Activated naive CD4-positive, alpha-beta T cell treated with anti-CD3 and anti-CD28 coated beads, Interleukin-2, amount 50 U/mL, for 72 hours (primary cell): Measurements from ENCODE around the gene HCAR2. TPM values are rescaled to one million over a fixed set of nuclear protein-coding genes. Genes with fewer than 3 reads are reported as not detected.
"Not testable (repeated sequence)": the region's sequence is repeated elsewhere in the genome, so short reads cannot be mapped to it uniquely, and the experiment has no call there.

Experiments used
- ATAC-seq, 2 donors: fragments of 150-1000 bp; cut with Tn5 transposase; 2 replicates each; pipeline ENCODE4 v1.10.0; 2021; ENCODE audit warnings: mild to moderate bottlenecking in 2 of 2, moderate library complexity in 2 of 2
- DNase-seq, 2 donors: peaks; one replicate each; pipeline ENCODE4 v3.0.0; 2021 to 2022; ENCODE audit warnings: low spot score in 2 of 2
- H3K27ac Mint-ChIP-seq, 2 donors: one replicate each; pipeline ENCODE4 v1.8.0; 2022; ENCODE audit warnings: mild to moderate bottlenecking in 2 of 2, mixed read lengths in 2 of 2
- H3K36me3 Mint-ChIP-seq, 2 donors: one replicate each; pipeline ENCODE4 v1.8.0; 2022; ENCODE audit warnings: mixed read lengths in 2 of 2
- H3K9me3 Mint-ChIP-seq, 2 donors: one replicate each; pipeline ENCODE4 v1.8.0; 2022; ENCODE audit warnings: mixed read lengths in 2 of 2
- total RNA-seq, 2 donors: library from RNA; stranded (reverse); gene quantifications; one replicate each; pipeline ENCODE4 v1.2.3, GENCODE V29; 2022

HCAR2 gene
- total RNA-seq = under 1 TPM in 1 of 2 donors, not detected in 1; 0.39 TPM

DNA sequence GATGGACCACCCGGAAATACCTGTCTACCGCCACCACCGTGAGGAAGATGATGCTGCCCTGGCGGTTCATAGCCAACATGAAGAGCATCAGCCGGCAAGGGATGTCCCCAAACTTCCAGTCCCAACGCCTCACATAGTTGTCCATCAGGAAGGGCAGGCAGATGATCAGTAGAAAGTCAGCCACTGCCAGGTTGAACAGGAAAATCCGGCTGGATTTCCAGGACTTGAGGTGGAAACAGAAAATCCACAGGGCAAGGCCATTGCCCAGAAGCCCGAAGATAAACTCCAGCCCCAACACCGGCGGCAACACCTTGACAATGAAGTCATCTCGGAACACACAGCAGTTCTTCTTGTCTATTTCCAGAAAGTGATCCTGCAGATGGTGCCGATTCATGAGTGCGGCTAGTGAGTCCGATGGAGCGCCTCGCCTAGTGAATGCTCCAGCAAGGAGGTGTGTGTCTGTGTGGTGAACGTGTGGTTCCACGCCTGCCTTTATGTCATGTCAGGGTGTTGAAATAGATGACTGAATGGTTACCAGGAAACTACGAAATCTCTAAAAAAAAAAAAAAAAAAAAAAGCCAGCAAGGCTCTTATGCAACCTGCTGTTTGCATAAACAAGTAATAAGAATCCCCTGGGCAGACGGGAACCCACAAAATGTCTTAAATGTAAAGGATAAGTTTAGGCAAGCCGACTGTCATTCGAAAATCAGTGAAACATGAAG is at the start of gene HCAR2:
Gene HCAR2 (minus strand): TSS at position 468 of the 722 bp plus-strand sequence. CDS start 74 bp downstream, at position 394.
- H3K36me3 Mint-ChIP-seq, H3K9me3 Mint-ChIP-seq: not testable (repeated sequence)

DNA sequence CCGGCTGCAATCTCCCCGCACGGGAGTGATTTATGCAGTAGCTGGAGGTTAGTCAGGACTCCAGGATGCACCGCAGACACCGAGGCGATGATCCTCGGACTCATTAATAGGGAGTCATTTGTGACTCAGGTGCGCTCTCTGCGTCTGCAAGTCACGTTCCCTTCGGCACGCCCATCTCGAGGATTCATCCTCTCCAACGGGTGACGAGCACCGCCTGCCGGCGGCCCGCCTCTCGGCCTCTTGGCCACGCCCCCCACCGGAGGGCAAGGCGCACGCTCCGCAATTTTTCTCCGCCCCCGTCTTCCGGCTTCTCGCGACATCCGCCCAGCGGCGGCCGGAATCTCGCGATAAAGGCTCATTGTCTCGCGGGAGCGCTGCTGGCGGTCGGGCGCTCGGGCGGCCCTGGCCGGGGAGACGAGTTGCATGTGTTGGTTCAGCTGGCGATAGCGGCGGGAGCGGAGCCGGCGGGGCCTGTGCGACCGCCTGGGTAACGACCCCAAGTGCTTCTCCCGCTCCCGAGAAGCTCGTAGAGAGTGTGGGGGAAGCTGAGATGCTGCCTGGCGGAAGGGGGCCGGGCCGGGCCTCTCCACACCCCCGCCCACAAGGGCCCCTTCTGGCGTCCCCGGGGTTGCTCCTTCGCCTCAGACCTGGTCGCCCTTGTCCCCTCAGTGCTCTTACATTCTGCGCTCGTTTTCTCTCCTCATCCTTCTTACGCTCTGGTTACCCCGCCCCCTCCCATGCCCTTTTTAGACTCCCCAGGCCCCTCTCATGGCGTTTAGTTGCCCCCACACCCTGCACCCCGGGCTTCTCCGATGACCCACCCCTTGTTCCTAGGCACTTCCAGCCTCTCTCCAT is 49.5 kb upstream of the HCAR2 start, which contains the start of gene DENR:
Gene DENR (plus strand): TSS at position 361 of the 855 bp plus-strand sequence. CDS start 878 bp downstream, outside the sequence.
- peak within 1 kb of the TSS; percentile 98 to 100 for H3K27ac Mint-ChIP-seq
- peaks cover 42 to 44% of the 10 kb centered on the region in 2 donors for H3K36me3 Mint-ChIP-seq
- ATAC-seq (peak; percentile 94 to 96), DNase-seq (peak; percentile 100)
- H3K9me3 Mint-ChIP-seq = no peaks in the 10 kb centered on the region

More for the DNA sequence above, at the start of gene HCAR2:
- ATAC-seq, H3K27ac Mint-ChIP-seq, DNase-seq: not testable (repeated sequence)

DNA sequence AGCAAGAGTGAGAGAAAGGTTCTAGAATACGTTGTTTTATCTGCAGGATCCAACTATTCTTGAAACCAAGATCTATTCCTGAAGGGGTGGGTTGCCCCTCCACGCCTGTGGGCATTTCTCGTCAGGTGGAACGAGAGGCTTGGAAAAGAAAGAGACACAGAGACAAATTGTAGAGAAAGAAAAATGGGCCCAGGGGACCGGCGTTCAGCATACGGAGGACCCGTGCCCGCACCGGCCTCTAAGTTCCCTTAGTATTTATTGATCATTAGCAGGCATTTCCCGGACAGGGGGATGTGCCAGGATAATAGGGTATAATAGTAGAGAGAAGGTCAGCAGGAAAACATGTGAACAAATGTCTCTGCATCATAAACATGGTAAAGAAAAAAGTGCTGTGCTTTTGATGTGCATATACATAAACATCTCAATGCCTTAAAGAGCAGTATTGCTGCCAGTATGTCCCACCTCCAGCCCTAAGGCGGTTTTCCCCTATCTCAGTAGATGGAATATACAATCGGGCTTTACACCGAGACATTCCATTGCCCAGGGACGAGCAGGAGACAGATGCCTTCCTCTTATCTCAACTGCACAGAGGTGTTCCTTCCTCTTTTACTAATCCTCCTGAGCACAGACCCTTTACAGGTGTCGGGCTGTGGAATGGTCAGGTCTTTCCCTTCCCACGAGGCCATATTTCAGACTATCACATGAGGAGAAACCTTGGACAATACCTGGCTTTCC is 47.8 kb upstream of the HCAR2 start:
- H3K27ac Mint-ChIP-seq = peak overlapping the region in 1 of 2 donors; percentile 98
- not testable (repeated sequence) for ATAC-seq

DNA sequence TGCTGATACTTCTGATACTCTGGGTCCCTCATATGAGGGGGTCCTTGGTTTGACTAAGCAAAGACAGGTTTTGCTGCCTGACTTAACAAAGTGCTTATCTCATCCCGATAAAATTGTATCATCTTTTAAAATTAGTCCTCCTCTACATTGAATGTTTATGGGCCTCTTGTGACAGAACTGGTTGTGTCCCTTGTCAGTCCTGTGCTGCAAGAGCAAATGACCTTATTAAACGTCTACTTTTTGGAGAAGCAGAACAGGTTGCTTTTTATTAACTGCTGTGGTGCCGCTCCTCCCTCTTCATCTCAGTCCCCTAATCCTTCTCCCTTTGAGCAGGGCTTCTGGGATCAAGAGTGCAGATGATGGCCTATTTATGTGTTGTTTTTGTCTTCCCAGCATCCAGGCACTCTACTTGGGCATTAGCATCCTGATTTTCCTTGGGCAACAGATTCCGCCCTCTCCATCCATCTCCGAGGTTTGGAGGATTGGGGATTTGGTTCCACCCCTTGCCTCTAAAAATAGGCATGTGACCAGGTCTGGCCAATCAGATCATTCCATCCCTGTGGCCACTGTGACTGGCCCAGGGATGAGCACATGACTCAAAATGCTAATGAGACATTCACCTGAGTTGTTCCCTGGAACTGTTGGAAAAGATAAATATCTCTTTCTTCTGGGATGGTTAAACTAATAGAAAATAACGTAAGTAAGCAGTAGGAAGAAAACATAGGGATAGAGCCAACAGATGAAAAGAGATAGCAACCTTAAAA is 46.6 kb upstream of the HCAR2 start:
- ATAC-seq = no peak
- Mint-ChIP-seq H3K27ac (no peak overlapping the region), H3K9me3 (no peaks in the 10 kb centered on the region), H3K36me3 (peaks cover 19% of the 10 kb centered on the region in 2 donors)
- no peak for DNase-seq

More for the DNA sequence above, 47.8 kb upstream of the HCAR2 start:
- H3K9me3 Mint-ChIP-seq, DNase-seq: not testable (repeated sequence)
- peaks cover 27 to 28% of the 10 kb centered on the region in 2 donors for H3K36me3 Mint-ChIP-seq

DNA sequence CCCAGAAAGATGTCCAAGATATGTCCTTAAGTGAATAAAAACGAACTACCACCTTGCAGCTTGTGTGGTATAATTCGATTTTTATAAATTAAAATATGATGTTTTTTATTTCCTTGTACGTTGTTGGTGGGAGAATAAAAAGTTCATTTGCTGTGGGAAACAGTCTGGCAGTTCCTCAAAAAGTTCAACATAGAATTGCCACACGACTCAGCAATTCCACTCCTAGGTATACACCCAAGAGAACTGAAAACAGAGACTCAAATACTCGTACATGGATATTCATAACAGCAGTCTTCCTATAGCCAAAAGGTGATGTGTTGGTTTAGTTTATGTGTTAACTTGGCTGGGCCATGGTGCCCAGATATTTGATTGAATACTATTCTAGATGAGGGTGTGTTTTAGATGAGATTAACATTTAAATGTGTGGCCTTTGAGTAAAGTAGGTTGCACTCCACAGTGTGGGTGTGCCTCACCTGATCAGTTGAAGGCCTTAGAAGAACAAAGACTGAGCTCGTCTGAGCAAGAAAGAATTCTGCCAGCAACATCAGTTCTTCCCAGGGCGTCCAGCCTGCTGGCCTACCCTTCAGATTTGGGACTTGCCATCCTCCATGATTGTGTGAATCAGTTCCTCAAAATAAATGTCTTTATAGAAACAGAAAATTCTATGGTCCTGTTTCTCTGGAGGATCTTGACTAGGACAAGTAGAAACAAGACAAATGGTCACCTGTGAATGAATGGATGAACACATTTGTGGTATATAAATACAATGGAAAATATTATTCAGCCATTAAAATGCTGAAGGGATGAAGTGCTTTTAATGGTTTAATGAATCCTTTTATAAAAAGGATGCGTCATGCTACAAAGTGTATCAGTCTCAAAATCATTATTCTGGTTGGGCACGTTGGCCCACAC is 44.3 kb upstream of the HCAR2 start:
- DNase-seq (no peak), ATAC-seq (no peak)
- H3K36me3 Mint-ChIP-seq = no peaks in the 10 kb centered on the region
- H3K27ac Mint-ChIP-seq = peak overlapping the region in 1 of 2 donors; percentile 30
- H3K9me3 Mint-ChIP-seq = no peaks in the 10 kb centered on the region

DNA sequence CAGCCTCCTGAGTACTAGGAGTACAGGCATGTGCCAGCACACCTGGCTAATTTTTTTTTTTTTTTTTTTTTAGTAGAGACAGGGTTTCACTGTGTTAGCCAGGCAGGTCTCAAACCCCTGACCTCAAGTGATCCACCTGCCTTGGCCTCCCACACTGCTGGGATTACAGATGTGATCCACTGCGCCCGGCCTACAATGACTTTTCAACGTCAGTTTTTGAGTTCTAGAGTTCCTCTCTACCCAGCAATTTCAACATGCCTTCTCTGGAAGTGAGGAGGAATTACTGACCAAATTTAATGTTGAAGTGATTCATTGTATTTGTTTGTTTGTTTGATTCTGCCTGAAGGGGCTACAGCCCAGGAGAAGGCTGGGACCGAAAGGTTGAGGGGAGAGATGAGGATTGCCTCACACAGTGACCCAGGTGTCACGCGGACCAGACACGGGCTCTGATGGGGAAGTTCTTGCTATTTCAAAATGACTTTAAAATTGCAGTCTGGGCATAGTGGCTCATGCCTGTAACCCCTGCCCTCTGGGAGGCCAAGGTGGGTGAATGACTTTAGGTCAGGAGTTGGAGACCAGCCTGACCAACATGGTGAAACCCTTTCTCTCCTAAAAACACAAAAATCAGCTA is 40.9 kb upstream of the HCAR2 start:
- no peak overlapping the region for H3K27ac Mint-ChIP-seq
- H3K36me3 Mint-ChIP-seq = no peaks in the 10 kb centered on the region
- DNase-seq = no peak
- H3K9me3 Mint-ChIP-seq = no peaks in the 10 kb centered on the region
- no peak for ATAC-seq

DNA sequence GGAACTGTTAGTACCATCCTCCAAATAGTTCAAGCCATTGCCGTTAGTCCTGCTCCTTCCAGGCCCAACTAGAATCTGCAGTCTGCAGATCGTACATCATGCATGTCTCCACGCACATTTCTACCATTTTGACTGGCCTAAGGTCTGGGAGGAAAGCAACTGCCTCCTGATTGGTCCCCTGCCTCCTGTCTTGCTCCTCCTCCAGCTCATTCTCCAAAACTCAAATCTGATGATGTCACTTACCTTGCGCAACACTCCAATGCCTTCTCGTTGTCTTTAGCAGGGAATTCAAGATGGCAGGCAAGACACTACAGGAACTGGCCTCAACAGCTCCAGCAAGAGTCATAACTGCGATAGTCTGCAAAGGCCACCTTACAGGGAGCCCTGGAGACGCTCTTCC is 37.2 kb upstream of the HCAR2 start:
- ATAC-seq = no peak
- H3K36me3 Mint-ChIP-seq = peaks cover 0 to 6% of the 10 kb centered on the region in 2 donors
- peak in 1 of 2 donors; percentile 18 for DNase-seq

DNA sequence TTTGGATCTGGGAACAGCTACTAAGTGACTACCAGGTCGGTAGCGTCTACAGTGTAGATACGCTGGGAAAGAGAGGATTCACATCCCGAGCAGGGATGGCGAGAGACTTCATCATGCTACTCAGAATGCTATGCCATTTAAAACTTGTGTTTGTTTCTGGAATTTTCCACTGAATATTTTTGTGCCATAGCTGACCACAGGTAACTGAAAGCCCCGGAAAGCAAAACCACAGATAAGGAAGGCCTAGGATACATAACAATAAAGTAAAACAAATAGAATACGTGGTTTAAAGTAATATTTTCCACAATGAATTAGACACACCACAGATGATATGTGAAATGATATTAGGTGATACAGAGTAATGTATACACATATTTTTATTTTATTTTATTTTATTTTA is 35.4 kb upstream of the HCAR2 start:
- Mint-ChIP-seq H3K27ac (no peak overlapping the region), H3K9me3 (no peaks in the 10 kb centered on the region), H3K36me3 (peaks cover 0 to 6% of the 10 kb centered on the region in 2 donors)
- DNase-seq = no peak
- ATAC-seq = no peak

More for the DNA sequence above, 37.2 kb upstream of the HCAR2 start:
- Mint-ChIP-seq H3K27ac (no peak overlapping the region), H3K9me3 (no peaks in the 10 kb centered on the region)

DNA sequence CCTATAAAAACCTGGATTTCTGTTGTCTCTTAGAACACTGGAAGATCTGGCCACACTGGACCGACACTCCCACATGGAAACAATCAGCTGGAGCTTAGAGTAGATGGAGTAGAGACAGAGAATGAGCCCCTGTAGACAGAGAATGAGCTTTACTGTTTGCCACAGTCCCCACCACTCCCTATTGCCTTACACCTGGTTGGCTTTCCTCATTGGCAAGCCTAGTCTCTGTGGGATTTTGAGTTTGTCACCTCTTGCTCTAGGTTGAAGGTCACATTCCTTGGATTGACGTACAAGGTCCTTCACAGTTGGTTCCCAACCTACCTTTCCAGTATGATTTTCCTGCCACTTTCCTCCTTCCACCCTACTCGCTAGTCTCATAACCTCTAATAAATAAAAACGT is 29.5 kb upstream of the HCAR2 start:
- DNase-seq = no peak
- H3K36me3 Mint-ChIP-seq = peaks cover 0 to 14% of the 10 kb centered on the region in 2 donors
- ATAC-seq = no peak
- H3K27ac Mint-ChIP-seq = peak overlapping the region; percentile 92 to 98
- H3K9me3 Mint-ChIP-seq = peaks cover 0 to 7% of the 10 kb centered on the region in 2 donors

DNA sequence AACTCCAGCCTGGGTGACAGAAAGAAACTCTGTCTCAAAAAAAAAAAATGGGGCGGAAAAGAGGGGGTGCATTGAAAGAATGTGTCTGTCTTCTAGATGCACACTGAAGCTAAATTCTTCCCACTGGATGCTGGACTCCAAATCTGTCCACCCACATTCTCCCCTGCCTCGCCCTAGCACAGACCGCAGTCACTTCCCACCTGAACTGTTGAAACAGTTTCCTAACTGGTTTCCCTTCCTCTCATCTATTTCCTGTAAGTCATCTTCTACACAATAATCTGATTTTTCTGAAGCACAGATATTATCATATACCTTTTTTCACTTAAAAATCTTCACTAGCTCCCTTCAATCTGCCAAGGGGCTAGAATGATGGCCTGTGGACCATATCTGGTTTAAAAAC is 29.0 kb upstream of the HCAR2 start:
- H3K27ac Mint-ChIP-seq = peak overlapping the region; percentile 92 to 98
- ATAC-seq (peak; percentile 27 to 35), DNase-seq (no peak)
- H3K9me3 Mint-ChIP-seq = peaks cover 0 to 7% of the 10 kb centered on the region in 2 donors
- peaks cover 0 to 14% of the 10 kb centered on the region in 2 donors for H3K36me3 Mint-ChIP-seq

DNA sequence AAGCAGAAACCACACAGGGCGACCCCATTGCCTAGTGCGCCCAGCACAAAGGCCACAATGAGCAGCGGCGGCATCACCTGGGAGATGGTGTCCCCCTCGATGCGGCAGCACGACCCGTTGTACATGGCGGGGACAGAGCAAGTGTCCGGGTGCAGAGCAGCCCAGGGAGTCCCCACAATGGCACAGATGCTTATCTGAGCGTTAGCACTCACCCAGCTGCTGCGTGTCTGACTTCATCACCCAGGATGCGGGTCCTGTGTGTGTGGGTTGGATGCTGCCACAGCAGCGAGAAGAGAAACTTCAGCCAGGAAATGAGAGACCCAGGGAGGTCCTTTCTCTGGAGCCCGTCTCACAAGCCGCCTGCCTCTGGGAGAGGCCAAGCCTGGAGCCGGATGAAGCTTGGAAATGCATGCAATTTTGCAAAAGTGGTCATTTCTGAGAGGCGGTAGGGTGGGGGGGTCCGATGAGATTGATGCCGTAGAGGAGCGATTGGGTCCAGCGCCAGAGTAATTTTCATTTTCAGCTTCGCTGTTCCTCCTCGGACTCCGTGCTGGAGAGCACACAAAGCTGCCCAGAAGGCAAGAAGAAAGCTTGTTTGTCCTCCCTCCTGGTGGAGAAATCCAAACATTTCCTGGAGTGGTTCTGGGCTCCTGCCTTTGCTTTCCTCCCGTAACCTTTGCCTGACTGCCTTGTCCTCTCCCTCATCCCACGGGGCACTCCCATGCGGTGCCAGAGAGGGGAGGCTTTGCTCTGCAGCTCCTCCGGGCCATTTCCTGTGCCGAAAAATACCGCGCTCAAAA is 27.3 kb upstream of the HCAR2 start, which contains the start of gene HCAR1:
Gene HCAR1 (minus strand): TSS at position 630 of the 800 bp plus-strand sequence. CDS start 505 bp downstream, at position 125.
- DNase-seq (peak; percentile 66 to 79), ATAC-seq (peak; percentile 77 to 84)
- H3K9me3 Mint-ChIP-seq = peaks cover 0 to 7% of the 10 kb centered on the region in 2 donors
- peaks cover 0 to 8% of the 10 kb centered on the region in 2 donors for H3K36me3 Mint-ChIP-seq
- peak within 1 kb of the TSS; percentile 22 to 92 for H3K27ac Mint-ChIP-seq

DNA sequence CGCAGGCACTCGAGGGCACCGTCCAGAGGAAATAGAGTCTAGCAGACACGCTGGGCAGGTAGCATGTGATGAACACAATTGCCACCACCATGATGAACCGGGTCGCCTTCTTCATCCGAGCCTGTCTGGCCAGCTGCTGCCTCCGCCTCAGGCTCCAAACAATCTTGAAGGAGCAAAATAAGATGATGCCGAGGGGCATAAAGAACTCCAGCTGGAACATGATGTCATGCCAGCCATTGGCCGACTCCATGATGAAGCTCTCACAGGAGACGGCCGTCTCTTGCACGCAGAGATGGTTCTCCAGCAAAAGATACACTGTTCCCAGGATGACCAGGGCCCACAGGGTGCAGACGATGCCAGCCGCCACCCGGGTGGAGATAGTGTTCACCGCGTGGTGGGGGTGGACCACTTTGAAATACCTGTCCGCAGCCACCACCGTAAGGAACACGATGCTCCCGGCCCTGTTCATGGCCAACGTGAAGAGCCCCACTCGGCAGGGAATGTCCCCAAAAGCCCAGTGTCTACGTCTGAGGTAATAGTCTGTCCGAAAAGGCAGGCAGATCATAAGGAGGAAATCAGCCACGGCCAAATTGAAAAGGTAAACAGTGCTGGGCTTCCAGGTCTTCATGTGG is 26.5 kb upstream of the HCAR2 start:
- peak overlapping the region; percentile 22 to 75 for H3K27ac Mint-ChIP-seq
- peaks cover 0 to 8% of the 10 kb centered on the region in 2 donors for H3K36me3 Mint-ChIP-seq
- ATAC-seq (no peak), DNase-seq (no peak)
- peaks cover 0 to 7% of the 10 kb centered on the region in 2 donors for H3K9me3 Mint-ChIP-seq

DNA sequence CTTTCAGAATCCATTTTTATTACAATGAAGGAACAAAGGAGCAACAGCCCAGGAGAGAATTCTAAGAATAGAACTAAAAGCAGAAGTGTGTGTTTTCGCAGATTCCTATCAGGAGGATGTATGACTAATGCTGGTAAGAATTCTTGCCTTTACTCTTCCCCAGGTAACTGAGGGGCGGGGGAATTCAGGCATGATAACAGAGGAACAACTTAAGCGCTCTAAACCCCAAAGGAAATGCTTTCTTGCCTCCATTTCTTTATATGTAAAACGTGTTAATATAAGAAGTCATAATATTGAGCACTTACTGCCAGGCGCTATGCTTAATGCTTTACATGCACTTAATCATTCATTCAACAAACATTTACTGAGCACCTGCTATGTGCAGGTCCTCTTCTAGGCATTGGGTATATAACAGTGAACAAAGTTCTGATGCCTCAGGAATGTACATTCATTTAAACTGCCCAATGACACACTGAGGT is 23.0 kb upstream of the HCAR2 start:
- no peak for DNase-seq
- H3K9me3 Mint-ChIP-seq = no peaks in the 10 kb centered on the region
- ATAC-seq = peak; percentile 38 to 66
- peak overlapping the region; percentile 25 to 67 for H3K27ac Mint-ChIP-seq
- H3K36me3 Mint-ChIP-seq = no peaks in the 10 kb centered on the region
